ENCODE data around the gene COBLL1. TPM values are rescaled to one million over a fixed set of nuclear protein-coding genes. Genes with fewer than 3 reads are reported as not detected.
A peak's percentile ranks its signal among the peaks of the same experiment; 100 is the strongest.

The COBLL1 gene
- under 1 TPM; 0.28 to 0.48 TPM for total RNA-seq

GRCh38 chr2:164841719-164842623 lies at the start of gene COBLL1:
Gene COBLL1 (minus strand): TSS chr2:164841823. CDS start chr2:164841196, 627 bp downstream.
- H3K4me1 Mint-ChIP-seq = no peaks in the 10 kb centered on the region
- ATAC-seq (replicated peaks) = peak; percentile 48
- H3K27me3 Mint-ChIP-seq = peaks cover 31% of the 10 kb centered on the region

GRCh38 chr2:164890544-164890943 lies 48.9 kb upstream of the COBLL1 start:
- ATAC-seq (replicated peaks) = no peak
- Mint-ChIP-seq H3K4me3 (no peak overlapping the region), H3K27ac (no peak overlapping the region), H3K36me3 (ENCODE audit: low read depth) (no peaks in the 10 kb centered on the region), H3K4me1 (no peaks in the 10 kb centered on the region), H3K9me3 (peaks cover 4% of the 10 kb centered on the region), H3K27me3 (peaks cover 6% of the 10 kb centered on the region)

More at GRCh38 chr2:164841719-164842623, at the start of gene COBLL1:
- Mint-ChIP-seq H3K4me3 (peak within 1 kb of the TSS; percentile 46), H3K9me3 (no peaks in the 10 kb centered on the region), H3K27ac (no peak within 1 kb of the TSS), H3K36me3 (ENCODE audit: low read depth) (no peaks in the 10 kb centered on the region)

- ATAC-seq (replicated peaks) = no peak
- H3K27ac Mint-ChIP-seq = no peak overlapping the region
- H3K27me3 Mint-ChIP-seq = peaks cover 6% of the 10 kb centered on the region
- H3K4me3 Mint-ChIP-seq = no peak overlapping the region
- no peaks in the 10 kb centered on the region for H3K4me1 Mint-ChIP-seq
- H3K36me3 Mint-ChIP-seq (ENCODE audit: low read depth) = no peaks in the 10 kb centered on the region
- H3K9me3 Mint-ChIP-seq = peaks cover under 1% of the 10 kb centered on the region
These were observed 47.0 kb upstream of the COBLL1 start for GRCh38 chr2:164888592-164888991.

GRCh38 chr2:164887434-164888144 lies 46.0 kb upstream of the COBLL1 start:
- ATAC-seq (replicated peaks) = no peak
- H3K9me3 Mint-ChIP-seq = no peaks in the 10 kb centered on the region
- H3K27me3 Mint-ChIP-seq = peaks cover 6% of the 10 kb centered on the region
- no peaks in the 10 kb centered on the region for H3K4me1 Mint-ChIP-seq
- H3K4me3 Mint-ChIP-seq = no peak overlapping the region
- no peaks in the 10 kb centered on the region for H3K36me3 Mint-ChIP-seq (ENCODE audit: low read depth)
- H3K27ac Mint-ChIP-seq = no peak overlapping the region

GRCh38 chr2:164882276-164882675 lies 40.7 kb upstream of the COBLL1 start:
- Mint-ChIP-seq H3K27ac (no peak overlapping the region), H3K36me3 (ENCODE audit: low read depth) (no peaks in the 10 kb centered on the region), H3K9me3 (no peaks in the 10 kb centered on the region), H3K4me3 (no peak overlapping the region), H3K4me1 (no peaks in the 10 kb centered on the region), H3K27me3 (no peaks in the 10 kb centered on the region)
- no peak for ATAC-seq (replicated peaks)

GRCh38 chr2:164881524-164881923 lies 39.9 kb upstream of the COBLL1 start:
- Mint-ChIP-seq H3K27ac (no peak overlapping the region), H3K36me3 (ENCODE audit: low read depth) (no peaks in the 10 kb centered on the region), H3K9me3 (no peaks in the 10 kb centered on the region), H3K4me1 (no peaks in the 10 kb centered on the region), H3K4me3 (no peak overlapping the region), H3K27me3 (no peaks in the 10 kb centered on the region)
- ATAC-seq (replicated peaks) = no peak

- no peak overlapping the region for H3K4me3 Mint-ChIP-seq
- H3K36me3 Mint-ChIP-seq (ENCODE audit: low read depth) = no peaks in the 10 kb centered on the region
- no peak for ATAC-seq (replicated peaks)
- H3K27me3 Mint-ChIP-seq = no peaks in the 10 kb centered on the region
- H3K9me3 Mint-ChIP-seq = no peaks in the 10 kb centered on the region
- H3K4me1 Mint-ChIP-seq = no peaks in the 10 kb centered on the region
- H3K27ac Mint-ChIP-seq = no peak overlapping the region
These were observed 38.4 kb upstream of the COBLL1 start for GRCh38 chr2:164879901-164880535.

- no peak overlapping the region for H3K4me3 Mint-ChIP-seq
- H3K4me1 Mint-ChIP-seq = no peaks in the 10 kb centered on the region
- no peak overlapping the region for H3K27ac Mint-ChIP-seq
- no peak for ATAC-seq (replicated peaks)
- H3K27me3 Mint-ChIP-seq = no peaks in the 10 kb centered on the region
- H3K9me3 Mint-ChIP-seq = peaks cover 7% of the 10 kb centered on the region
- H3K36me3 Mint-ChIP-seq (ENCODE audit: low read depth) = no peaks in the 10 kb centered on the region
These were observed 36.3 kb upstream of the COBLL1 start for GRCh38 chr2:164877927-164878326.

GRCh38 chr2:164877169-164877568 lies 35.5 kb upstream of the COBLL1 start:
- Mint-ChIP-seq H3K27ac (no peak overlapping the region), H3K9me3 (peaks cover 7% of the 10 kb centered on the region), H3K27me3 (no peaks in the 10 kb centered on the region), H3K4me1 (no peaks in the 10 kb centered on the region), H3K36me3 (ENCODE audit: low read depth) (no peaks in the 10 kb centered on the region), H3K4me3 (no peak overlapping the region)
- ATAC-seq (replicated peaks) = no peak

- H3K9me3 Mint-ChIP-seq = peaks cover 7% of the 10 kb centered on the region
These were observed 33.9 kb upstream of the COBLL1 start for GRCh38 chr2:164875334-164876205.

GRCh38 chr2:164873210-164873908 lies 31.7 kb upstream of the COBLL1 start:
- Mint-ChIP-seq H3K27me3 (no peaks in the 10 kb centered on the region), H3K4me3 (no peak overlapping the region), H3K9me3 (peaks cover 7% of the 10 kb centered on the region), H3K36me3 (ENCODE audit: low read depth) (no peaks in the 10 kb centered on the region), H3K27ac (no peak overlapping the region), H3K4me1 (no peaks in the 10 kb centered on the region)
- no peak for ATAC-seq (replicated peaks)

More at GRCh38 chr2:164875334-164876205, 33.9 kb upstream of the COBLL1 start:
- Mint-ChIP-seq H3K27ac (no peak overlapping the region), H3K36me3 (ENCODE audit: low read depth) (no peaks in the 10 kb centered on the region), H3K4me1 (no peaks in the 10 kb centered on the region), H3K4me3 (no peak overlapping the region), H3K27me3 (no peaks in the 10 kb centered on the region)
- no peak for ATAC-seq (replicated peaks)

- no peaks in the 10 kb centered on the region for H3K36me3 Mint-ChIP-seq (ENCODE audit: low read depth)
- H3K9me3 Mint-ChIP-seq = peaks cover 7% of the 10 kb centered on the region
- no peak for ATAC-seq (replicated peaks)
- H3K4me1 Mint-ChIP-seq = no peaks in the 10 kb centered on the region
- no peak overlapping the region for H3K4me3 Mint-ChIP-seq
- no peaks in the 10 kb centered on the region for H3K27me3 Mint-ChIP-seq
- no peak overlapping the region for H3K27ac Mint-ChIP-seq
These were observed 29.8 kb upstream of the COBLL1 start for GRCh38 chr2:164871404-164871803.

- Mint-ChIP-seq H3K9me3 (peaks cover 6% of the 10 kb centered on the region), H3K36me3 (ENCODE audit: low read depth) (no peaks in the 10 kb centered on the region), H3K4me1 (no peaks in the 10 kb centered on the region), H3K27me3 (no peaks in the 10 kb centered on the region), H3K27ac (no peak overlapping the region), H3K4me3 (no peak overlapping the region)
- ATAC-seq (replicated peaks) = no peak
These were observed 27.8 kb upstream of the COBLL1 start for GRCh38 chr2:164869420-164869772.
